ENCODE results near the gene MAPK8IP1. TPM values are rescaled to one million over a fixed set of nuclear protein-coding genes. Genes with fewer than 3 reads are reported as not detected.

MAPK8IP1 gene
- total and polyA plus RNA-seq, 2 donors (not counting 1 experiment from before 2014, with no cell fraction given) = 2.1 to 4.0 TPM

GRCh38 chr11:45924036-45924915, 38.8 kb downstream of the MAPK8IP1 start:
- H3K79me2 ChIP-seq (ENCODE audit: control insufficient read depth, insufficient read depth, low read length) = peaks cover 81% of the 10 kb centered on the region
- H3K4me1 ChIP-seq (ENCODE audit: control insufficient read depth in 2 of 2, insufficient read depth in 2 of 2, low read length in 2 of 2) = peaks cover 68 to 85% of the 10 kb centered on the region in 2 donors
- H3K4me2 ChIP-seq (replicated peaks; ENCODE audit: low read depth, low read length, poor library complexity, severe bottlenecking) = peak overlapping the region; percentile 79
- Mint-ChIP-seq H3K9me3 (ENCODE audit: insufficient read depth) (no peaks in the 10 kb centered on the region), H3K4me1 (peaks cover 77% of the 10 kb centered on the region), H3K4me3 (peak overlapping the region; percentile 87), H3K27me3 (no peaks in the 10 kb centered on the region), H3K27ac (peak overlapping the region; percentile 94)
- peak overlapping the region in 4 of 5 experiments; percentile 44 to 92 (median 76) for H3K4me3 ChIP-seq (ENCODE audit: control extremely low read depth in 1 of 5, extremely low read depth in 1 of 5, insufficient read depth in 1 of 5, low read depth in 2 of 5, low read length in 4 of 5)
- no peak for ATAC-seq (ENCODE audit: low read depth)
- H3K9me3 ChIP-seq (ENCODE audit: control extremely low read depth in 1 of 3, control insufficient read depth in 2 of 3, insufficient read depth in 1 of 3, low read length in 2 of 3) = no peaks in the 10 kb centered on the region
- ChIA-PET CTCF (interaction anchor here (1.2 to 9.6 kb wide), 7 partner anchors 10 to 90 kb away, joined by 3 to 98 read pairs (median 8); no protein-coding TSS in a partner anchor), POLR2A (interaction anchor here (1.2 to 9.1 kb wide), 2 partner anchors 10 to 17 kb away, joined by 3 to 162 read pairs; no protein-coding TSS in a partner anchor)
- intact Hi-C loops (cut with micrococcal nuclease) = no loop called here
- no peak overlapping the region for H2AFZ ChIP-seq (ENCODE audit: insufficient read depth, low read depth, low read length, poor library complexity, severe bottlenecking)
- peak overlapping the region; percentile 27 to 67 for H3K27ac ChIP-seq (ENCODE audit: low read length in 2 of 2)
- peaks cover 0 to 43% of the 10 kb centered on the region in 2 experiments for H3K36me3 ChIP-seq (replicated peaks in 1 of 2; ENCODE audit: control extremely low read depth in 1 of 2, control insufficient read depth in 1 of 2, extremely low read depth in 1 of 2, insufficient read depth in 2 of 2, low read length in 1 of 2)
- H4K20me1 ChIP-seq (ENCODE audit: control insufficient read depth, insufficient read depth, low read length, poor library complexity, severe bottlenecking) = peaks cover 28% of the 10 kb centered on the region
- H3K9ac ChIP-seq (ENCODE audit: low read length) = peak overlapping the region; percentile 77
- WGBS (ENCODE audit: insufficient coverage) = 48% methylated on average over 15 of the region's 22 CpGs
- H3K27me3 ChIP-seq (replicated peaks in 1 of 4; ENCODE audit: control extremely low read depth in 1 of 4, control insufficient read depth in 3 of 4, insufficient read depth in 4 of 4, low read length in 3 of 4) = no peaks in the 10 kb centered on the region
- TF ChIP-seq EZH2 (IDR thresholded peaks at IDR 0.05; ENCODE audit: borderline replicate concordance, insufficient read depth, low read depth, low read length, poor library complexity, severe bottlenecking) (no peak), CTCF (IDR thresholded peaks at IDR 0.05) (no peak)
- peak; percentile 37 for DNase-seq

- POLR2A ChIA-PET = interaction anchor here (9.1 kb wide), 1 partner anchor 9 kb away, joined by 162 read pairs; no protein-coding TSS in a partner anchor
- intact Hi-C loops (cut with micrococcal nuclease) = no loop called here
- peaks cover 0 to 43% of the 10 kb centered on the region in 2 experiments for H3K36me3 ChIP-seq (replicated peaks in 1 of 2; ENCODE audit: control extremely low read depth in 1 of 2, control insufficient read depth in 1 of 2, extremely low read depth in 1 of 2, insufficient read depth in 2 of 2, low read length in 1 of 2)
- H3K27me3 Mint-ChIP-seq = no peaks in the 10 kb centered on the region
- peaks cover 76% of the 10 kb centered on the region for H3K4me1 Mint-ChIP-seq
- H3K9me3 Mint-ChIP-seq (ENCODE audit: insufficient read depth) = no peaks in the 10 kb centered on the region
- H3K27ac ChIP-seq (ENCODE audit: low read length in 2 of 2) = peak overlapping the region; percentile 27 to 67
- TF ChIP-seq CTCF (IDR thresholded peaks at IDR 0.05) (no peak), EZH2 (IDR thresholded peaks at IDR 0.05; ENCODE audit: borderline replicate concordance, insufficient read depth, low read depth, low read length, poor library complexity, severe bottlenecking) (no peak)
- no peaks in the 10 kb centered on the region for H3K27me3 ChIP-seq (replicated peaks in 1 of 4; ENCODE audit: control extremely low read depth in 1 of 4, control insufficient read depth in 3 of 4, insufficient read depth in 4 of 4, low read length in 3 of 4)
- H3K27ac Mint-ChIP-seq = peak overlapping the region; percentile 94
- DNase-seq = no peak
- peaks cover 68 to 85% of the 10 kb centered on the region in 2 donors for H3K4me1 ChIP-seq (ENCODE audit: control insufficient read depth in 2 of 2, insufficient read depth in 2 of 2, low read length in 2 of 2)
- peaks cover 87% of the 10 kb centered on the region for H3K79me2 ChIP-seq (ENCODE audit: control insufficient read depth, insufficient read depth, low read length)
- no peak overlapping the region for H3K4me3 ChIP-seq (ENCODE audit: control extremely low read depth in 1 of 5, extremely low read depth in 1 of 5, insufficient read depth in 1 of 5, low read depth in 2 of 5, low read length in 4 of 5)
- no peak overlapping the region for H3K9ac ChIP-seq (ENCODE audit: low read length)
- H4K20me1 ChIP-seq (ENCODE audit: control insufficient read depth, insufficient read depth, low read length, poor library complexity, severe bottlenecking) = peaks cover 33% of the 10 kb centered on the region
- CTCF ChIA-PET = interaction anchor here (9.6 kb wide), 1 partner anchor 9 kb away, joined by 98 read pairs; no protein-coding TSS in a partner anchor
- H3K4me3 Mint-ChIP-seq = peak overlapping the region; percentile 87
- WGBS (ENCODE audit: insufficient coverage) = 100% methylated on average over 2 of the region's 6 CpGs
- no peak for ATAC-seq (ENCODE audit: low read depth)
- no peak overlapping the region for H2AFZ ChIP-seq (ENCODE audit: insufficient read depth, low read depth, low read length, poor library complexity, severe bottlenecking)
- peak overlapping the region; percentile 79 for H3K4me2 ChIP-seq (replicated peaks; ENCODE audit: low read depth, low read length, poor library complexity, severe bottlenecking)
- no peaks in the 10 kb centered on the region for H3K9me3 ChIP-seq (ENCODE audit: control extremely low read depth in 1 of 3, control insufficient read depth in 2 of 3, insufficient read depth in 1 of 3, low read length in 2 of 3)
Observed at GRCh38 chr11:45924927-45925326, 39.5 kb downstream of the MAPK8IP1 start.

Data from B cell (primary cell).